Dendritic cell treated with granulocyte-macrophage colony-stimulating factor and Interleukin-4, amounts not matched to agents 40 ng/mL and 50 ng/mL, for 4 days (primary cell): ENCODE results near the gene NSUN7.

Experiments
- H3K27ac Mint-ChIP-seq: one replicate; pipeline ENCODE4 v1.8.0; 2022; ENCODE audit warnings: mild to moderate bottlenecking, mixed read lengths
- H3K27me3 Mint-ChIP-seq: one replicate; pipeline ENCODE4 v1.8.0; 2022; ENCODE audit warnings: mild to moderate bottlenecking, mixed read lengths
- H3K36me3 Mint-ChIP-seq: one replicate; pipeline ENCODE4 v1.8.0; 2022; ENCODE audit warnings: low read depth, mixed read lengths
- H3K4me1 Mint-ChIP-seq: one replicate; pipeline ENCODE4 v1.8.0; 2022; ENCODE audit warnings: low read depth, mixed read lengths
- H3K4me3 Mint-ChIP-seq: one replicate; pipeline ENCODE4 v1.8.0; 2022; ENCODE audit warnings: mild to moderate bottlenecking, moderate library complexity, mixed read lengths
- H3K9me3 Mint-ChIP-seq: one replicate; pipeline ENCODE4 v1.8.0; 2022; ENCODE audit warnings: mixed read lengths
- intact Hi-C: fragments of 100-400 bp; cut with micrococcal nuclease; formaldehyde crosslinking; loops from one replicate; pipeline ENCODE4 v1.15.0; 2022

NSUN7 gene

DNA sequence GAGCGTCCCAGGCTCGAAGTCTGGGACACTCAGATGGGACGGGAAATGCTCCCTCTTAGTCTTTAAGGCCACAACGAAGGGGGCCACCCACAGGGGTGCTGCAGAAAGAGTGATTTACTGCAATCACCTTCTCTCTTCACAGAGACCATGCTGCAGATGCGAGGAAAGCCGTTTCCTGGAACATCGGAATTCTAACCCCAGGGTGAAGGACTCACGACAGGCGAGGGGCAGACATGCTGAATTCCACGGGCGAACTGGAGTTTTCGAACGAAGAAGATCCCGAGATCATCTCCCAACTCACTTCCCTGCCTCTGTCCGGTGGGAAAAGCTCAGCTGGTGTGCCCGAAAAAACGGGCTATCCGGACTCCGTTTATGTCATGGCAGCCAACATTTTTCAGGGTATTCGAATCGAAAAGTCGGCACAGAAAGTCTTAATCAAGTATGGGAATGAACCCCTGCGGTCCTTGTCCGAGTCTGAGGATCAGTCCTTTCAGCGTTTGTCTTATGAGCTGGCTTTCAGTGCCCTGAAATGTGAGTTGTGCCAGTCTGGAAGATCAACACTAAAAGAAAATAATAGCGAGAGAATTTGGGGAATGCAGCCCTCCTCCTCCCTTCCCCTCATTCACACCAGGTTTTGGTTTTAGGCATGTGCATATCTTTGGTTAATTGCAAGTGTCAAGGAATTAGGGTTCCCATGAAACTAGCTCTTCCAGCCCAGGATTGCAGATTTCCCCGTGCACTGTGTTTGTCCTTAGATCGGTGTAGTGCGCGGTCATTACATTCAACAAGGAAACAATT, 905 bp downstream of the NSUN7 start:
- intact Hi-C loops: no loop called here
- Mint-ChIP-seq H3K4me3 (peak overlapping the region; percentile 73), H3K4me1 (peaks cover 14% of the 10 kb centered on the region), H3K27me3 (peaks cover 30% of the 10 kb centered on the region), H3K27ac (peak overlapping the region; percentile 71), H3K36me3 (no peaks in the 10 kb centered on the region), H3K9me3 (peaks cover 8% of the 10 kb centered on the region)

DNA sequence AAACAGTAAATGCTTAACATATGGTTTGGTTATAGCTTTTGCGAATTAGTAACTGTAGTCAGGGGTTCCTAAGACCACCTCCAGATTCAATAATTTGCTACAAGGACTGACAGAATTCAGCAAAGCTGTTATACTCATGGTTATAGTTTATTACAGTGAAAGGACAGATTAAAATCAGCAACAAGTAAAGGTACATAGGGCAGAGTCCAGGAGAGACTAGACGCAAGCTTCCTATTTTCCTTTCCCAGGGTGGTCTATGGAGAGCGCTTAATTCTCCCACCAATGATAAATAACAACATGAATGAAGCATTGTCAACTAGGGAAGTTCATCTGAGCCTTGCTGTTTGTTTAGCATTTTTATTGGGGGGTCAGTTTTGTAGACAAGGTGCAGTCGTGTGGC, 5.9 kb downstream of the NSUN7 start:
- intact Hi-C loops: no loop called here
- peaks cover 8% of the 10 kb centered on the region for H3K9me3 Mint-ChIP-seq
- H3K4me3 Mint-ChIP-seq: no peak overlapping the region

DNA sequence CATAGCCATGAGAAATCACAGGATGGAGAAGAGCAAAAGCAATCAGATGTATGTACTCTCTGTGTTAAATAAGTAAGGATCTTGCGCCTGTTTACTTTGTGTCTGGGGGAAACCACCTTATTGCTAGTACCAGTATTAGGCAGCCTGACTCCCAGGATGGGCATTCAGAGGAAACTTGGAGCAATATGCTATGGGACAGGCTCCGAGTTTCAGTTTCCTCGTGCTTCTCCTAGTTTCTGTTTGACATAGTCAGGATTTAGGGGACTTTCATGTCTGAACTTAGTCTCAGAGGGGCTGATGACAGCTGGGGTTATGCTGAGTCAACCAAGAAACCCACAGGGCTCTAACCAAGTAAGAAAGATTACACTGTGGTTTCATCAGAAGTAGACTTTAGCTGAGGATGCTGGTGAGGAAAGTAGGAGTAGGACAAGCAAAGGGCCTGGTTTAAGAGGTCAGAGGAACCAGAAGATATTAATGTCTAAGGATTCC, 13.5 kb downstream of the NSUN7 start:
- intact Hi-C loops: no loop called here
- Mint-ChIP-seq H3K27ac (no peak overlapping the region), H3K27me3 (no peaks in the 10 kb centered on the region), H3K4me1 (peaks cover 9% of the 10 kb centered on the region), H3K36me3 (no peaks in the 10 kb centered on the region), H3K9me3 (no peaks in the 10 kb centered on the region), H3K4me3 (no peak overlapping the region)

More for the DNA sequence above, 5.9 kb downstream of the NSUN7 start:
- Mint-ChIP-seq H3K27ac (no peak overlapping the region), H3K27me3 (peaks cover 14% of the 10 kb centered on the region), H3K4me1 (peaks cover 6% of the 10 kb centered on the region), H3K36me3 (no peaks in the 10 kb centered on the region)

DNA sequence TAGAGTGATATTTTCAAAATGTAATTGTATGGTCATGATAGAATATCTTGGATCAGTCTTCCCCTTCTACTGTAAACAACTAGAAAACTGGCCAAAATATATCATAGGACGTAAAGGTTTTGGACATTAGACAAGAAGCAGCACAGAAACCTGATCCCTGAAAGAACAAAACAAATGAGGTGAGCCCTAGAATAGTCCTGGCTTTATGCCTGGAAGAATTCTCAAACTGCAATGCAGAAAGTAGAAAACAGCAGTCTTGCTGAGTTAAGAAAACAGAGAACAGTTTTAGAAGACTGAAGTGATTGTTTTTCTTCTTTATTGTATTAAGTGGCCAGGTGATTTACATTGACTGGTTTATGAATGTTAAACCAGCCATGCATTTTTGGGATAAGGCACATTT, 19.5 kb downstream of the NSUN7 start:
- Mint-ChIP-seq H3K36me3 (no peaks in the 10 kb centered on the region), H3K9me3 (no peaks in the 10 kb centered on the region), H3K4me1 (no peaks in the 10 kb centered on the region), H3K4me3 (no peak overlapping the region), H3K27ac (no peak overlapping the region), H3K27me3 (peaks cover 2% of the 10 kb centered on the region)
- intact Hi-C loops: no loop called here

DNA sequence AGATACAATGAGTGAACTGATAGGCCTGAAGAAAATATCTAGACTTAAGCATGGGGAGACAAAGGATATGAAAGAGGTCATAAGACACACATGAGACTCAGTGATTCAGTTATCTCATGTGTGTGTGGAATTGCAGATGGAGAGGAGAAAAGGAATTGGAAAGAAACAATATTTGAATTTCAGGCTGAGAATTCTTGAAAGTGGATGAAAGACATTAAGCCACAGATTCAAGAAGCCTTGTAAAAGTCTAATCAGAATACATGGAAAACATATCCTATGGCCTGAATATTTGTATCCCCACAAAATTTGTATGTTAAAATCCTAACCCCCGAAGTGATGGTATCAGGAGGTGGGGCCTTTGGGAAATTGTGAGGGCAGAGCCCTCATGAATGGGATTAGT, 28.3 kb downstream of the NSUN7 start:
- Mint-ChIP-seq H3K4me3 (no peak overlapping the region), H3K36me3 (no peaks in the 10 kb centered on the region), H3K27me3 (no peaks in the 10 kb centered on the region), H3K9me3 (peaks cover 9% of the 10 kb centered on the region), H3K4me1 (peaks cover 11% of the 10 kb centered on the region), H3K27ac (no peak overlapping the region)
- intact Hi-C loops: no loop called here

DNA sequence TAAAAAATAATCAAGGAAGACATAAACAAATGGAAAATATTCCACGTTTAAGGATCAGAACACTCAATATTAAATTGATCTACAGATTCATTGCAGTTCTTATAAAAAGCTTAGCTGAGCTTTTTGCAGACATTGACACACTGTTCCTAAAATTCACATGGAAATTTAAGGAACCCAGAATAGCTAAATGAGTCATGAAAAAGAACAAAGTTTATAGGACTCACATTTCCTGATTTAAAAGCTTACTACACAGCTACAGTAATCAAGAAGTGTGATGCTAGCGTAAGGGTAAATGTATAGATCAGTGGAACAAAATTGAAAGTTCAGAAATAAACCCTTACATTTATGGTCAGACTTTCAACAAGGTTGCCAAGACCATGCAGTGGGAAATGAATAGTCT, 33.1 kb downstream of the NSUN7 start:
- H3K9me3 Mint-ChIP-seq: peaks cover 5% of the 10 kb centered on the region
- no peak overlapping the region for H3K4me3 Mint-ChIP-seq
- H3K27ac Mint-ChIP-seq: peak overlapping the region; percentile 69
- H3K36me3 Mint-ChIP-seq: no peaks in the 10 kb centered on the region
- H3K4me1 Mint-ChIP-seq: peaks cover 15% of the 10 kb centered on the region
- intact Hi-C loops: loop anchor here (5.0 kb wide), 1 partner anchor 59 kb away; no protein-coding TSS in a partner anchor
- H3K27me3 Mint-ChIP-seq: peaks cover 2% of the 10 kb centered on the region

DNA sequence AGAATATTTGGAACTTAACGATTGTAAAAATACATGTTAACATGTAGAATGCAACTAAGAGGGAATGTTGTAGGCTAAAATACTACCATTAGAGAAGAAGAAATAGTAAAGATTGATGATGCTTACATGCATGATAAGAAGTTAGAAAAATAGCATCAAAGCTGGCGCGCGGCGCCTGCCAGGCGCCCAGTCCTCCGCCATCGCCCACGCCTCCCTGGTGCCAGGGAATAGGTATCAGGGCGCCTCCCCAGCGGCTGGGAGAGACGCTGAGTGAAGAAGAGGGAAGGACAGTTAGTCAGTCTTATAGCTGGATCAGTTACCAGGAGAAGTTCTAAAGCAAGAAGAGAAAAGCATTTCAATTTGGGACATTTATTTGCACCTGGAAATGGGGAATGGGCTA, 36.0 kb downstream of the NSUN7 start:
- intact Hi-C loops: no loop called here
- Mint-ChIP-seq H3K36me3 (no peaks in the 10 kb centered on the region), H3K4me3 (no peak overlapping the region), H3K27ac (no peak overlapping the region), H3K4me1 (peaks cover 36% of the 10 kb centered on the region), H3K27me3 (peaks cover 2% of the 10 kb centered on the region), H3K9me3 (no peaks in the 10 kb centered on the region)

DNA sequence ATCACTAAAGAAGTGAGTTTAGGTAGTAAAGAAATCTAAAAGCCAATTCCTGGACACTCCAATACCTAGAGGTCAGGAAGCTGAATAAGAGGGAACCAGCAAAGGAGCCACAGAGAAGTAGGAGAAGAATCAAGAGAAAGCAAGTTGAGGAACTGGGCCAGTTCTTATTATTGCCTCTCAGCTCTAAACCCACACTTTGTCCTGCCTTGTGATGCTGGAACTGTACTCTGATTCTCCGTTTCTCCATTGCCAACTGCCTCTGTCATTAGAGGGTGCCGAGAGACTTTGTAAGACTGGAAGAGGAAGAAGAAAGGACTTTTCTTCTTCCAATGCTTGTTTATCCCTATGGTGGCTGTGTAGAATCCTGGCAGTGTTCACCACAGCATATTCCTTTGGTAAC, 38.6 kb downstream of the NSUN7 start:
- intact Hi-C loops: no loop called here

DNA sequence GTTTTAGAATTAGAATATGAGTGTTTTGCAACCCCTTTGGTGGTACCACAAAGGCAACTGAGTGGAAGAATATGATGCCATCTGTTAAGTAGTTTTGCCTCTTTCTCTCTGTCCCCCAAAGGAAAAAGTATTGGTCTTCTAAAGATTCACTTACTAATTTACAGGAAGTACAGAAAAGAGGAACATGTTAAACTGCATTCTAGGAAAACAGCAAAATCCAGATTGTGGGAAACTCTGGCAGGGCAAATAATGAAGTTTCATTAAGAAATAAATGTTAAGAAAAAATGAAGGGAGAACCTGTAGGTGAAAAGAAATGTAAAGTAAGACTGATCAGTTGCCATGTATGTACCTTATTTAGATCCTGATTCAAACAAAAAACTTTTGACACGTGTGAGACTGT, 39.3 kb downstream of the NSUN7 start:
- intact Hi-C loops: no loop called here
- no peaks in the 10 kb centered on the region for H3K9me3 Mint-ChIP-seq
- H3K36me3 Mint-ChIP-seq: no peaks in the 10 kb centered on the region
- H3K27ac Mint-ChIP-seq: peak overlapping the region; percentile 80
- peaks cover 2% of the 10 kb centered on the region for H3K27me3 Mint-ChIP-seq
- H3K4me3 Mint-ChIP-seq: no peak overlapping the region
- peaks cover 30% of the 10 kb centered on the region for H3K4me1 Mint-ChIP-seq

More for the DNA sequence above, 38.6 kb downstream of the NSUN7 start:
- H3K4me3 Mint-ChIP-seq: no peak overlapping the region
- H3K27ac Mint-ChIP-seq: peak overlapping the region; percentile 80
- no peaks in the 10 kb centered on the region for H3K36me3 Mint-ChIP-seq
- no peaks in the 10 kb centered on the region for H3K9me3 Mint-ChIP-seq
- H3K4me1 Mint-ChIP-seq: peaks cover 30% of the 10 kb centered on the region
- H3K27me3 Mint-ChIP-seq: peaks cover 2% of the 10 kb centered on the region

DNA sequence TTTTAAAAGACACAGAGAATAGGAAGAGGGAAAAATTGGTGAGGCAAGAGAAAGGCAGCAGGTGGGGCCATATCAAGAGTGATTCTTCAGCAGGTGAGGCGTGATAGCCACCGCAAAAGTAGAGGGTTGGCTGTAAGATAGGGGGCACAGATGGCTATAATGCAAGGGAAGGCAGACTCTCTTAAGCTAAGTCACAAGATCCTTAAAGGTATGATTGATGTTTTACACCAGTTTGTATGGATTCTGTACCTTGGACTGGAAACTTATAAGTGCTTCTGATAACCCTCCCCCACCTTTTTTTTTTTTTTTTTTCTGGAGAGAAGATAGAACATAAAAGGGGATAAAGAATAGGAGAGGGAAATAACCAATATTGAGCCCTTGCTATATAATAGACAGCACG, 40.0 kb downstream of the NSUN7 start:
- Mint-ChIP-seq H3K27me3 (peaks cover 2% of the 10 kb centered on the region), H3K27ac (peak overlapping the region; percentile 80), H3K4me3 (no peak overlapping the region), H3K4me1 (peaks cover 30% of the 10 kb centered on the region), H3K9me3 (no peaks in the 10 kb centered on the region), H3K36me3 (no peaks in the 10 kb centered on the region)
- intact Hi-C loops: loop anchor here (10.0 kb wide), 1 partner anchor 45 kb away; the partner anchor contains the start of gene NSUN7

DNA sequence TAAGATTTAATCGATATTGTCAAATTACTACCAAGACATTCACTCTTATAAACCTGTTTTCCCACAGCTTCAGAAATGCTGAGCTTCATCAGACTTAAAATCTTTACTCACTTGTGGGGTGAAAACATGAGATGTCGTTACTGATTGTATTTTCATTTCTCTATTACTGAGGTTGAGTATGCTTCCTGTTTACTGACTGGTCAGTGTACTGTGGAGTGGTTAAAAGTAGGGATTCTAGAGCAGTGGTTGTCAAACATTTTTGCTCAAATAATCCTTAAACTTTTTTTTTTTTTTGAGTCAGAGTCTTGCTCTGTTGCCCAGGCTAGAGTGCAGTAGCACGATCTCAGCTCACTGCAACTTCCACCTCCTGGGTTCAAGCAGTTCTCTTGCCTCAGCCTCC, 50.3 kb downstream of the NSUN7 start:
- H3K4me3 Mint-ChIP-seq: no peak overlapping the region
- H3K27me3 Mint-ChIP-seq: no peaks in the 10 kb centered on the region
- intact Hi-C loops: no loop called here

DNA sequence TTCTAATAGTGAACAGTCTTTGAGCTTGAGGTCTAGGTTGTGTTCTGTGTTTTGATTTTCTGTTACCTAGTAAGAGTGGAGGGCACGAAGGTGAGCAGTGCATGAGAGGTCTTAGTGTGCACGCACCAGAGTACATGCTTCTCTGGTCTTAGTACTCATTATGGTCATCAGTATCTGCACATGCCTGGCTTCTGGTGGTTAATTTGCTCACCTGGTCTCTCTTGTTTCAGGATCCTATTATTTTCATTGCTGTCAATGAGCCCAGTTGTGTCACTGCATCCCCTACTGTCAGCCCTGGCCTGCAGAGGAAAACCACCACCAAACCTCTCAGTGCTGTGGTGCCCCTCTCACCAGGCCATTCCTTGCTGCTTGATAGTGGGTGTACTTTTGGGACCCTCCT, 54.8 kb downstream of the NSUN7 start:
- intact Hi-C loops: no loop called here
- no peak overlapping the region for H3K27ac Mint-ChIP-seq
- H3K4me3 Mint-ChIP-seq: no peak overlapping the region
- no peaks in the 10 kb centered on the region for H3K27me3 Mint-ChIP-seq
- H3K9me3 Mint-ChIP-seq: no peaks in the 10 kb centered on the region
- peaks cover 41% of the 10 kb centered on the region for H3K4me1 Mint-ChIP-seq
- H3K36me3 Mint-ChIP-seq: no peaks in the 10 kb centered on the region

More for the DNA sequence above, 50.3 kb downstream of the NSUN7 start:
- no peaks in the 10 kb centered on the region for H3K36me3 Mint-ChIP-seq
- H3K27ac Mint-ChIP-seq: no peak overlapping the region
- H3K9me3 Mint-ChIP-seq: no peaks in the 10 kb centered on the region
- H3K4me1 Mint-ChIP-seq: peaks cover 7% of the 10 kb centered on the region

DNA sequence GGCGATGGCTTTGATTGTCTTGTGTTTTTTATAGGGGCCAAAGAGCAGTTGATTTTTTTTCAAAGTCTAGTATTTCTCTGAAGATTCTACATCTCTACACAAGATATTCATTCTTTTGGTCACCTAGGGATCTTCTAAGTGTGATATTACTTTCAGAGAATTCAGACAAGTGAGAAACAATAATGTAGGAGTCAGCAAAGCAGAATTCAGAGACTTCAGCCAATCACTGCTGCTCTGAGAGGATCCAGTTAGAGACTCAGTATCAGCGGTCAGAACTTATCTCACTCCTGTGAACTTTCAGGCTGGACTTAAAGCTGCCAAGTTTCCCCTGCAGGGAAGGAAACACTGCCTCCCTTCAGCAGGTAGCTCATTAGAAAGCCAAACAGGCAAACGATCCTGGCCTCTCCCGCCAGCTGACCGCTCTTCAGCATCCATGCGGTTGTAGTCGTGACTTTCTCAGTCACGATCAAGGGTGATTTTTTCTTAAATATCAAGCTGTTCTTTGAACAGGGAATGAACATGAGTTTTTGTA, 59.2 kb downstream of the NSUN7 start:
- H3K9me3 Mint-ChIP-seq: no peaks in the 10 kb centered on the region
- intact Hi-C loops: no loop called here
- peak overlapping the region; percentile 35 for H3K27ac Mint-ChIP-seq
- no peak overlapping the region for H3K4me3 Mint-ChIP-seq
- H3K36me3 Mint-ChIP-seq: no peaks in the 10 kb centered on the region
- H3K4me1 Mint-ChIP-seq: peaks cover 60% of the 10 kb centered on the region
- no peaks in the 10 kb centered on the region for H3K27me3 Mint-ChIP-seq

DNA sequence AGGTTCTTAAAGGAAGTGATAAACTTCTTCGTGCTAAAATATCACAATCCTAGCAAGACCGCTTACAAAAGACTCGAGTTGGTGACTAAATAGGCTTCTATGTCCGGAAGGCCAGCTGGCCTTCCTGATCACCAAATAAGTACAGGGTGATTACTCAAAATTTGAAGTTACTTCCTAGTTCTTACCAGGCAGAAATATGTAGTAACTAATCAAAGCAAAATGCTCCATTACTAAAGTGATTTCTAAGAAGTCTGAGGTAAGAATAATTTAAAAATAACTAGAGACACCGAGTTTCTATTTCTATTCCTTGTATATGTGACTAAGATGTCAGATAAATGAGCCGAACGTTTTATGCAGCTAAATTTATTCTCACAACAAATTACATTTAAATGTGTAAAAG, 62.2 kb downstream of the NSUN7 start:
- peaks cover 43% of the 10 kb centered on the region for H3K4me1 Mint-ChIP-seq
- H3K36me3 Mint-ChIP-seq: no peaks in the 10 kb centered on the region
- intact Hi-C loops: no loop called here
- peak overlapping the region; percentile 85 for H3K27ac Mint-ChIP-seq
- H3K4me3 Mint-ChIP-seq: no peak overlapping the region
- no peaks in the 10 kb centered on the region for H3K27me3 Mint-ChIP-seq
- no peaks in the 10 kb centered on the region for H3K9me3 Mint-ChIP-seq
